A549 (cell line): ENCODE results near the gene ZNF519.

Experiments used
- CEBPB ChIP-seq, 2 experiments: fragments of >200 bp in 1 of 2; sonication (Bioruptor Twin) in 1 of 2; formaldehyde crosslinking in 1 of 2; IDR thresholded peaks; 2 replicates each; pipeline ENCODE4 v1.6.1; 2012 to 2016
- CHD4 ChIP-seq: fragments of 200-600 bp; sonication (generic); IDR thresholded peaks from 2 replicates; pipeline ENCODE4 v1.6.1; 2016; ENCODE audit warnings: antibody characterized with exemption, mild to moderate bottlenecking, borderline replicate concordance
- ESRRA ChIP-seq: fragments of 150-350 bp; IDR thresholded peaks from 2 replicates; pipeline ENCODE4 v1.6.1; 2014; ENCODE audit warnings: mild to moderate bottlenecking, low read length, borderline replicate concordance
- HOXB13 ChIP-seq: fragments of 250-450 bp; sonication (Bioruptor Pico); IDR thresholded peaks from 2 replicates; pipeline ENCODE4 v1.5.0; 2020; ENCODE audit warnings: low read depth, mild to moderate bottlenecking, moderate library complexity
- PHF8 ChIP-seq: fragments of 200-600 bp; sonication (generic); IDR thresholded peaks from 2 replicates; pipeline ENCODE4 v1.6.1; 2016; ENCODE audit warnings: low read depth, mild to moderate bottlenecking, antibody characterized with exemption, moderate library complexity, borderline replicate concordance
- POLR2A ChIP-seq: IDR thresholded peaks from 2 replicates; pipeline ENCODE4 v1.6.1; 2012; ENCODE audit warnings: mild to moderate bottlenecking, low read length
- RFX5 ChIP-seq: fragments of 450-650 bp; IDR thresholded peaks from 2 replicates; pipeline ENCODE4 v1.7.1; 2014; ENCODE audit warnings: antibody characterized with exemption, mild to moderate bottlenecking, moderate library complexity
- ZFP36 ChIP-seq: fragments of 450-650 bp; IDR thresholded peaks from 2 replicates; pipeline ENCODE4 v1.6.1; 2014; ENCODE audit warnings: borderline replicate concordance; ENCODE audit not compliant: partially characterized antibody
- TF ChIP-seq, protein P1 (sequence below): fragments of >200 bp; sonication (Bioruptor Twin); formaldehyde crosslinking; IDR thresholded peaks from 3 replicates; pipeline ENCODE4 v1.5.1; 2016
- TF ChIP-seq, protein P2 (sequence below): fragments of 150-350 bp; IDR thresholded peaks from 2 replicates; pipeline ENCODE4 v1.6.1; 2014; ENCODE audit warnings: low read depth, mild to moderate bottlenecking, low read length
- TF ChIP-seq, protein P3 (sequence below): fragments of 250-450 bp; sonication (Bioruptor Pico); IDR thresholded peaks from 2 replicates; pipeline ENCODE4 v1.5.0; 2021; ENCODE audit warnings: mild to moderate bottlenecking, moderate library complexity, borderline replicate concordance

DNA sequence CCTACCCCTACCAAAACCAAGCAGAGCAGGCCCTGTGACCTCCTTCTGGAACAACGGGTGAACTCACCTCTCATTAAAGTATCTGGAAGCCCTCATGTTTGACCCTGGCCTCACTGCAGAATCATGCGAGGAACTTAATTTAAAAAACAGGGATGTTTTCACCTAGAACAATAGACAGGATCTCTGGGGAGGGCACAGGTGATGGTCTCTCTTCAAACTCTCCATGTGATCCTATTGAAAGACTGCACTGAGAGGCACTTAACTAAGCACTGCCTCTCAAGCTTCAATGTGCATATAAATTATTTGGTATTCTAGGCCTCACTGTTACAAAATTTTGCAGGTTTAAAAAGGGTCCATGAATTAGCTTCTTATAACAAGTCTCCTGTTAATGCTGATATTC, 7.5 kb downstream of the ZNF519 start:
- TF ChIP-seq PHF8 (no peak), CEBPB (IDR thresholded peaks at IDR 0.05) (no peak), ESRRA (no peak), HOXB13 (CRISPR knock-in tag) (no peak), RFX5 (no peak), POLR2A (no peak), CHD4 (no peak), ZFP36 (no peak)
- TF ChIP-seq, protein P1, sequence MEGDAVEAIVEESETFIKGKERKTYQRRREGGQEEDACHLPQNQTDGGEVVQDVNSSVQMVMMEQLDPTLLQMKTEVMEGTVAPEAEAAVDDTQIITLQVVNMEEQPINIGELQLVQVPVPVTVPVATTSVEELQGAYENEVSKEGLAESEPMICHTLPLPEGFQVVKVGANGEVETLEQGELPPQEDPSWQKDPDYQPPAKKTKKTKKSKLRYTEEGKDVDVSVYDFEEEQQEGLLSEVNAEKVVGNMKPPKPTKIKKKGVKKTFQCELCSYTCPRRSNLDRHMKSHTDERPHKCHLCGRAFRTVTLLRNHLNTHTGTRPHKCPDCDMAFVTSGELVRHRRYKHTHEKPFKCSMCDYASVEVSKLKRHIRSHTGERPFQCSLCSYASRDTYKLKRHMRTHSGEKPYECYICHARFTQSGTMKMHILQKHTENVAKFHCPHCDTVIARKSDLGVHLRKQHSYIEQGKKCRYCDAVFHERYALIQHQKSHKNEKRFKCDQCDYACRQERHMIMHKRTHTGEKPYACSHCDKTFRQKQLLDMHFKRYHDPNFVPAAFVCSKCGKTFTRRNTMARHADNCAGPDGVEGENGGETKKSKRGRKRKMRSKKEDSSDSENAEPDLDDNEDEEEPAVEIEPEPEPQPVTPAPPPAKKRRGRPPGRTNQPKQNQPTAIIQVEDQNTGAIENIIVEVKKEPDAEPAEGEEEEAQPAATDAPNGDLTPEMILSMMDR = no peak
- TF ChIP-seq, protein P2, sequence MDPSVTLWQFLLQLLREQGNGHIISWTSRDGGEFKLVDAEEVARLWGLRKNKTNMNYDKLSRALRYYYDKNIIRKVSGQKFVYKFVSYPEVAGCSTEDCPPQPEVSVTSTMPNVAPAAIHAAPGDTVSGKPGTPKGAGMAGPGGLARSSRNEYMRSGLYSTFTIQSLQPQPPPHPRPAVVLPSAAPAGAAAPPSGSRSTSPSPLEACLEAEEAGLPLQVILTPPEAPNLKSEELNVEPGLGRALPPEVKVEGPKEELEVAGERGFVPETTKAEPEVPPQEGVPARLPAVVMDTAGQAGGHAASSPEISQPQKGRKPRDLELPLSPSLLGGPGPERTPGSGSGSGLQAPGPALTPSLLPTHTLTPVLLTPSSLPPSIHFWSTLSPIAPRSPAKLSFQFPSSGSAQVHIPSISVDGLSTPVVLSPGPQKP = no peak
- TF ChIP-seq, protein P3, sequence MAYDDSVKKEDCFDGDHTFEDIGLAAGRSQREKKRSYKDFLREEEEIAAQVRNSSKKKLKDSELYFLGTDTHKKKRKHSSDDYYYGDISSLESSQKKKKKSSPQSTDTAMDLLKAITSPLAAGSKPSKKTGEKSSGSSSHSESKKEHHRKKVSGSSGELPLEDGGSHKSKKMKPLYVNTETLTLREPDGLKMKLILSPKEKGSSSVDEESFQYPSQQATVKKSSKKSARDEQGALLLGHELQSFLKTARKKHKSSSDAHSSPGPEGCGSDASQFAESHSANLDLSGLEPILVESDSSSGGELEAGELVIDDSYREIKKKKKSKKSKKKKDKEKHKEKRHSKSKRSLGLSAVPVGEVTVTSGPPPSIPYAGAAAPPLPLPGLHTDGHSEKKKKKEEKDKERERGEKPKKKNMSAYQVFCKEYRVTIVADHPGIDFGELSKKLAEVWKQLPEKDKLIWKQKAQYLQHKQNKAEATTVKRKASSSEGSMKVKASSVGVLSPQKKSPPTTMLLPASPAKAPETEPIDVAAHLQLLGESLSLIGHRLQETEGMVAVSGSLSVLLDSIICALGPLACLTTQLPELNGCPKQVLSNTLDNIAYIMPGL (CRISPR knock-in tag) = no peak
